NCI-H82 treated with DMSO at 0.1 percent for 48 hours (cell line): Measurements from ENCODE around the gene TRIOBP.

ENCODE experiments used
- DNase-seq: peaks from one replicate; lab custom pipeline; 2025; ENCODE audit not compliant: unreplicated experiment; lab: John Stamatoyannopoulos, UW

TRIOBP gene

DNA sequence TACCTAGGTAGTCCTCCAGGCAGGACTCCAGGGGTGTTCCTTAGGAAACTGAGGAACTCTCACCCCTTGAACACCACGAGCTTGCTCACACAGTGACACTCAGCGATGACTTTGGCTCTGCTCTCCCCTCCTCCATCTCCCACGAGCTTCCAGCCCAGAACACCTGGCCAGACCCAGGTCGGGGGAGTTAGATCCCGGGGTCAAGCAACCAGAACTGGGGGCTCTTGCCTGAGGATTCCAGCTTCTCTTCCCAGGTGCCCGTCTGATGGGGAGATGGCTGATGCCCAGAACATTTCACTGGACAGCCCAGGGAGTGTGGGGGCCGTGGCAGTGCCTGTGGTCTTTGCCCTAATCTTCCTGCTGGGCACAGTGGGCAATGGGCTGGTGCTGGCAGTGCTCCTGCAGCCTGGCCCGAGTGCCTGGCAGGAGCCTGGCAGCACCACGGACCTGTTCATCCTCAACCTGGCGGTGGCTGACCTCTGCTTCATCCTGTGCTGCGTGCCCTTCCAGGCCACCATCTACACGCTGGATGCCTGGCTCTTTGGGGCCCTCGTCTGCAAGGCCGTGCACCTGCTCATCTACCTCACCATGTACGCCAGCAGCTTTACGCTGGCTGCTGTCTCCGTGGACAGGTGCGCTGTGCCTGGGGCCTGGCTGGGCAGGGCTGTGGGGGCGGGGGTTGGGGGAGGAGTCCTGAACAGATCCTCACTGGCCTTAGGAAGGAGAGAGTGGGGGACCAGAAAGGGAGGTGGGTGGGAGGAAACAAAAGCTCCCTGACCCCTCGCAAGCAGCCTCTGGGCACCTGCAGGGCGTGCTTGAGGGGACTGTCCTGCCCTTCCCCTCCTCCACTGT is 126.5 kb downstream of the TRIOBP start, which contains the start of gene GALR3:
Gene GALR3 (plus strand): TSS at position 249 of the 852 bp plus-strand sequence. CDS start 25 bp downstream, at position 274.
- DNase-seq = no peak

DNA sequence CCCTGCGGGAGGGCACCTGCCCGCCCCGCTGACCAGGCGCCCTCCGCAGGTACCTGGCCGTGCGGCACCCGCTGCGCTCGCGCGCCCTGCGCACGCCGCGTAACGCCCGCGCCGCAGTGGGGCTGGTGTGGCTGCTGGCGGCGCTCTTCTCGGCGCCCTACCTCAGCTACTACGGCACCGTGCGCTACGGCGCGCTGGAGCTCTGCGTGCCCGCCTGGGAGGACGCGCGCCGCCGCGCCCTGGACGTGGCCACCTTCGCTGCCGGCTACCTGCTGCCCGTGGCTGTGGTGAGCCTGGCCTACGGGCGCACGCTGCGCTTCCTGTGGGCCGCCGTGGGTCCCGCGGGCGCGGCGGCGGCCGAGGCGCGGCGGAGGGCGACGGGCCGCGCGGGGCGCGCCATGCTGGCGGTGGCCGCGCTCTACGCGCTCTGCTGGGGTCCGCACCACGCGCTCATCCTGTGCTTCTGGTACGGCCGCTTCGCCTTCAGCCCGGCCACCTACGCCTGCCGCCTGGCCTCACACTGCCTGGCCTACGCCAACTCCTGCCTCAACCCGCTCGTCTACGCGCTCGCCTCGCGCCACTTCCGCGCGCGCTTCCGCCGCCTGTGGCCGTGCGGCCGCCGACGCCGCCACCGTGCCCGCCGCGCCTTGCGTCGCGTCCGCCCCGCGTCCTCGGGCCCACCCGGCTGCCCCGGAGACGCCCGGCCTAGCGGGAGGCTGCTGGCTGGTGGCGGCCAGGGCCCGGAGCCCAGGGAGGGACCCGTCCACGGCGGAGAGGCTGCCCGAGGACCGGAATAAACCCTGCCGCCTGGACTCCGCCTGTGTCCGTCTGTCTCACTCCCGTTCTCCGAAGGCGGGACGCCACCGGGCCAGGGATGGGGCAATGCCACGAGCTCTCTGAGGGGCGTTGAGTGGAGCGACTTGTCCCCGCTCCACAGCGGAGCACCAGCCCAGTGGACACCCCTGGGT is 128.1 kb downstream of the TRIOBP start:
- DNase-seq = no peak
